Measurements from ENCODE around the gene WTAP.
A peak's percentile ranks its signal among the peaks of the same experiment; 100 is the strongest.
"Not testable (repeated sequence)": the region's sequence is repeated elsewhere in the genome, so short reads cannot be mapped to it uniquely, and the experiment has no call there.

The WTAP gene

DNA sequence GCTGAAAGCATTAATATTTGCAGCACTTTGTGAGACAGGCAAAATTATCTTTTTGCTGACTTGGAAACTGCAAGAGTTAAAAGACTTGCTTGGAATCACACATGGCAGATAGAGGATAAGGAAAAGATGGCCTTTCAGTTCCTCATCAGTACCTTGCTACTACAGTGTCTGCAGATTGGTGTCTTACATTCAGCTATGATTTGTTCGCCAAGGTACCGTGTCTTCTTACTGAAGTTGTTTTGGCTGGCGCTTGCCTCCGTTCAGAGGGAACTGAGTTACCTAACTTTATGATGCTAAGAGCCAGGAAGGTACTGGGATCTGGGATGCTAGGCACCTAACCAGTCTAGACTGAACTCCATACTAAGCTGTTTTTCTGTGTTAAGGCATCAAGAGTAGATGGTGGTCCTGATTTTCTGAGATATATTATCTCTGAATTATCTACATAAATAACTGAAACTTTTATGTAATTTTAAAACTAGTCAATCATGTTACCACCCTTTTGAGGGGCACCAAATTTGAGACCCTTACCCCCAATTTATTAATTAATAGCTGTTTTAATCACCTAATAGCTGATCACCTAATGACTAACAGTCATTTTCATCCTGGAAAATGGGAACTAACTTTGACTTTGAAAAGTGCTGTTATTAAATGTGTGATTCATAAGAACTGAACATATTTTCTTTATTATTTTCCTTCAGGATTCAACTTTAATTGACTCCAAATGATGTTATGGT lies 2.5 kb downstream of the WTAP start:
- peak; percentile 10 for DNase-seq

DNA sequence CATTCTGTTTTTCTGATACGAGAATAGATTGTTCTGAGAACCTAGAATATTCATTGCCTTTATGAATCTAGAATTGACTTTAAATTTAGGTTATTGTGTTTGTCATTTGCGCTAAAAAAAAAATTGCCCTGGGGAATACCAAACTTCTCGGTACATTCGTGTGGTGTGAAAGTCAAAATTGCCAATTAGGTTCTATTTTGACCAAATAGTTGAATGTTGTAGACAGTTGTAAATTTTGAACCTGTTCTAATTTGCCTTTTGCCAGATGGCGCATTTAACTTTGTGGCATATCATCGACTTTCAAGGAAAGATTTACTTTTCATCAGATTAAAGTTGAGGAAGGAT lies 3.0 kb downstream of the WTAP start:
- no peak for DNase-seq

DNA sequence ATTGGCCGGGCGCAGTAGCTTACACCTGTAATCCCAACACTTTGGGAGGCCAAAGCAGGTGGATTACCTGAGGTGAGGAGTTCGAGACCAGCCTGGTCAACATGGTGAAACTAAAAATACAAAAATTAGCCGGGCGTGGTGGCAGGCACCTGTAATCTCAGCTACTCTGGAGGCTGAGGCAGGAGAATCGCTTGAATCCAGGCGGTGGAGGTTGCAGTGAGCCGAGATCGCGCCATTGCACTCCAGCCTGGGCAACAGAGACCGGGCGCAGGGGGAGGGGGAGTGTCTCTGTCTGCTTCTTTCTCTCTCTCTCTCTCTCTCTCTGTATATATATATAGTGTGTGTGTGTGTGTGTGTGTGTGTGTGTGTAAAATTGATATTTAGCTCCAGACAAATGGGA lies 5.2 kb downstream of the WTAP start:
- not testable (repeated sequence) for DNase-seq

DNA sequence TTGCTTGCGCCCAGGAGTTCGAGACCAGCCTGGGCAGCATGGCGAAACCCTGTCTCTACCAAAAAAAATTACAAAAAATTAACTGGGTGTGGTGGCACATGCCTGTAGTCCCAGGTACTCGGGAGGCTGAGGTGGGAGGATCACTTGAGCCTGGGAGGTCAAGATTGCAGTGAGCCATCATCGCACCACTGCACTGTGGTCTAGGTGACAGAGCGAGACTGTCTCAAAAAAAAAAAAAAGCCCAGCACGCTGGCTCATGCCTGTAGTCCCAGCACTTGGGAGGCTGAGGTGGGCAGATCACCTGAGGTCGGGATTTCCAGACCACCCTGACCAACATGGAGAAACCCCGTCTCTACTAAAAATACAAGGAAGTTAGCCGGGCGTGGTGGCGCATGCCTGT lies 6.1 kb downstream of the WTAP start:
- DNase-seq = not testable (repeated sequence)

DNA sequence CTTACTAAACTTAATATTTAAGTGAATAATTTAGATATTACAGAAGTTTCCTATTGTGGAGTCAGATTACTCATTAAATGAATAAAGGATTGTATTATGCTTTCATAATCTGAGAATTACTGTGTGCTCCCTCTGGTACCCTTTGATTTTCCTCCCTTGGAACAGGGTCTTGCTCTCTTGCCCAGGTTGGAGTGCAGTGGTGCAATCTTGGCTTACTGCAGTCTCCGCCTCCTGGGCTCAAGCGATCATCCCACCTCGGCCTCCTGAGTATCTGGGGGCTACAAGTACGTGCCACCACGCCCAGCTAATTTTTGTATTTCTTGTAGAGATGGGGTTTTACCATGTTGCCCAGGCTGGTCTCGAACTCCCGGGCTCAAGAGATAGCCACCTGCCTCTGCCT lies 9.6 kb downstream of the WTAP start:
- DNase-seq = no peak

DNA sequence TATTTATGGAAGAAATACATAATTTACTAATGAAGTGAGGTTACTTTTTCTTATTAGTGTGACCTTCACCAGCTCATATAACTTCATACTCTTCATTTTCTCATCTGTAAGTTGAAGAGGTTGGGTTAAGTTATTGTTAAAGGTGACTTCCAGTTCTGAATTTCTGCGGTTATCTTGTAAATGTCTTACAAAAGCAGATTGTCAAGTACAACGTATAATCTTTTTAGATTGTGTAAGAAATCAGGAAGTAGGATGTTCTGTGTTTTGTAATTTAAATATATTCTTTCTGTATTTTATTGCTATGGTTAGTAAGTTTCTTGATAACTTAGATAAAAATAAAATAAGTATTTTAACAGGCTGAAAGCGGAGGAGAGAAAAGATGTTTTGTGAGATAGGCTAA lies 12.0 kb downstream of the WTAP start:
- DNase-seq = no peak

DNA sequence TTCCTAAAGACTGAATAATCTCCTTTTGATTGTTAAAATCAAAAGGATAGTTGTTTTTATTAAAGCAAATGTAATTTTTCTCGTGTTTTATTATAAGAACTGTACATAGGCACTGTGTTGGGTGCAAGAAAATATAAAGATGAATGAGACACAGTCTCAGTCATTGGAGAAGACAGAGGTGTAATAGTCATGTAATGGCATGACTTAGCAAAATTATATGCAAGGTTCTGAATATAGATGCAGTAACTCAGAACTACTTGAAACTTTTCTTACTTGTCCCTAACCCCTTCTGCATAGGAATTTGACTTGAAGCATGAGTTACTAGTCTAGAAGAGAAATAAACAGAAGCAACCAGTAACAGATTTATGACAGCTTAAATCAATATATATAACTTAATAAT lies 14.9 kb downstream of the WTAP start:
- DNase-seq = no peak

DNA sequence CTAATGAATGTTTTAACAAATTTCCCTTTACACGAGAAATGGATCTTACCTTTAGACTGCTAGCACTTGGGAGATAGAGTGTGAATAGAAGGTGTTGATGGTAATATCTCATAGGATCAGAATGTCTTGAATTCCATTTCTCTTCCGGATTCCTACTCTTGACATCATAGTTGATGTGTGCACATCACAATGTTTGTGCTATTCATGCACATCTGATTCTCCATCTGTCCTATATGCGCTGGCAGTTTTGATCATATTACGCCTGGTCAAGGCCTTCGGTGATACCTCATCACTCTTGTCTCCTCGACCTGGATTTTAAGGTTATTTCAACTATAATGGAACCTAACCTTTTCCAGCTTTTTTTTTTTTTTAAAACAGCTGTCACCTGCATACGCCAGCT lies 17.8 kb downstream of the WTAP start:
- no peak for DNase-seq

DNA sequence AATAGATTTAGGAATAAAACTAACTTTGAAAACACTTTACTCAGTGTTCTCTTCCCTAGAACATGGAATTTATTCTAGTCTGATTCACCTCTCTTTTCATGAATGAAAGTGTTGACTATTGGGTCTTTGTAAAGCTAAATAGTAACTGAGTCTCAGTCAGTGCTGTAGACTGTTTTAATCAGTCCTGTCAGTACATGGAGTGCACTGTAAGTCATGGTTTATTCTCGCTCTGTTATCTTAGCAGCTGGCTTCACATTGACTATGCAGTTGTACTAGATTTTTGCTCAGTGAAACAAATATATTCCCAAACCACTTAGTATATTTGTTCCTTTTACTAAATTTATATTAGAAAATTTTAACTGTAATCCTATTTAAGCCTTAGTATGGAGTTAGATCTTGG lies 19.5 kb downstream of the WTAP start:
- no peak for DNase-seq

DNA sequence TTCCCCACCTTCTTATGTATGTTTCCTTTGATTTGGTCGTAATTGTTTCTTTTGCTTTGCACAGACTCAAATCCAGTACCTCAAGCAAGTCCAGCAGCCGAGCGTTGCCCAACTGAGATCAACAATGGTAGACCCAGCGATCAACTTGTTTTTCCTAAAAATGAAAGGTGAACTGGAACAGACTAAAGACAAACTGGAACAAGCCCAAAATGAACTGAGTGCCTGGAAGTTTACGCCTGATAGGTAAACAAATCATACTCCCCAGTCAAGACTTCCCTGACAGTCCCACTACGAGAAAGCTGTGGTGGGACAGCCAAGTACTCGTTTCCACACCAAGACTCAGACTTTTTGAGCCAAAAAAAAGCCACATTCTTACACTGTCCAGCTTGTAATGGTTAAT lies 20.8 kb downstream of the WTAP start:
- DNase-seq = not testable (repeated sequence)

DNA sequence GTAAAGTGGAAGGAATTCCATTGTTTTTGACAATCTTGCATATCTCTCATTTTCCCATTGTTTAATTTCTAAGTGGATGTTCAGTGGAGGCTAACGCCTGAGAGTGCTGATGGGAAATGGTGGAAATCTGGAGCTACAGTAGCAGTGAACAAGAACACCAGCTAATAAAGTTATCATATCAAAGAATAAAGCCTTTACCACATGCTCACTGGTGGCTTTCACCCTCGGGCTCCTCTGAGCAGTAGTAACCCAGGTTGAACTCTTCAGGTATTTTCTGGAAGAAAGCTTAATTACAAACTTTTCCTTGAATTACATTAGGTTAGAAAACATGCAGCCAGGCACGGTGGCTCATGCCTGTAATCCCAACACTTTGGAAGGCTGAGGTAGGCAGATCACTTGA lies 24.1 kb downstream of the WTAP start:
- no peak for DNase-seq

DNA sequence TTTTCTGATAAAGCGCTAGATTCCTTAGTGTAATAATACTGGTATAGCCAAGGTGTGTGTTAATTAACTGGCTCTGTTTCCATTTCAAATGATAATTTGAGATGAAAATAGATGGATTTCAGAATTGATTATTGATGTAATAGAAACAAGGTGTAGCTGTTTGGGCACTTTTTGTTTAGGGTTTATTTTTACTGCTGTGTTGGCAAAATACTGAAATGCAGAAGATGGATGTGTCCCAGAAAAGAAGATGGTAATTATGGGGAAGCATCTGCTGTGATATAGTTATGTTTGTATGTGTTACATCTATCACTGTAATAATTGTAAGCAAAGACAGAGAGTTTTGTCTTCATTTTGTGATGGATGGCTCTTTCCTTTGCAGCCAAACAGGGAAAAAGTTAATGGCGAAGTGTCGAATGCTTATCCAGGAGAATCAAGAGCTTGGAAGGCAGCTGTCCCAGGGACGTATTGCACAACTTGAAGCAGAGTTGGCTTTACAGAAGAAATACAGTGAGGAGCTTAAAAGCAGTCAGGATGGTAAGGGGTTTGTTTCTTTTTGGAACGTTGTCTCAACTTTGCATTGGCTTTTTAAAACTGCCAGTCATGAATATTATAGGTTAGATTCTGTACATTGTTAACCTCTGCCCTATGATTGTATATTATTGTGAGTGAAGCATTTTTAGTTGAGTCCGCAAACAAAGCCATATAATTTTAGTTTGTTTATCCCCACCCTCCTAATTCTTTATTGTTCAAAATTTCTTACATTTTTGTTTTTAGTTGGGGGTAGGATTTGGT lies 26.0 kb downstream of the WTAP start:
- no peak for DNase-seq

DNA sequence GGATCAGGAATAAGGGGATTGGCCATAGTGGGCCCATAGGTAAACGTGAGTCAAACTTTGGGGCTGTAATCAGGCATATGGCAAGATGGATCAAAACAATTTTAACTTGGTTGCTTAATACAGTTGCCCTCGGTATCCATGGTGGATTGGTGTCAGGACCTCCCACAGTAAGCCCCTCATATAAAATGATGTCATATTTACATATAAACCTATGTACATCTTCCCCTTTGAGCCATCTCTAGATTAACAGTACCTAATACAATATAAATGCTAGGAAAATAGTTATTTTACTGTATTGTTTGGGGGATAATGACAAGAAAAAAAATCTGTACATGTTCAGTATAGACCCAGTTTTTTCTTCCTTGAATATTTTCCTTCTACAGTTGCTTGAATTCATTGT lies 27.1 kb downstream of the WTAP start:
- no peak for DNase-seq

DNA sequence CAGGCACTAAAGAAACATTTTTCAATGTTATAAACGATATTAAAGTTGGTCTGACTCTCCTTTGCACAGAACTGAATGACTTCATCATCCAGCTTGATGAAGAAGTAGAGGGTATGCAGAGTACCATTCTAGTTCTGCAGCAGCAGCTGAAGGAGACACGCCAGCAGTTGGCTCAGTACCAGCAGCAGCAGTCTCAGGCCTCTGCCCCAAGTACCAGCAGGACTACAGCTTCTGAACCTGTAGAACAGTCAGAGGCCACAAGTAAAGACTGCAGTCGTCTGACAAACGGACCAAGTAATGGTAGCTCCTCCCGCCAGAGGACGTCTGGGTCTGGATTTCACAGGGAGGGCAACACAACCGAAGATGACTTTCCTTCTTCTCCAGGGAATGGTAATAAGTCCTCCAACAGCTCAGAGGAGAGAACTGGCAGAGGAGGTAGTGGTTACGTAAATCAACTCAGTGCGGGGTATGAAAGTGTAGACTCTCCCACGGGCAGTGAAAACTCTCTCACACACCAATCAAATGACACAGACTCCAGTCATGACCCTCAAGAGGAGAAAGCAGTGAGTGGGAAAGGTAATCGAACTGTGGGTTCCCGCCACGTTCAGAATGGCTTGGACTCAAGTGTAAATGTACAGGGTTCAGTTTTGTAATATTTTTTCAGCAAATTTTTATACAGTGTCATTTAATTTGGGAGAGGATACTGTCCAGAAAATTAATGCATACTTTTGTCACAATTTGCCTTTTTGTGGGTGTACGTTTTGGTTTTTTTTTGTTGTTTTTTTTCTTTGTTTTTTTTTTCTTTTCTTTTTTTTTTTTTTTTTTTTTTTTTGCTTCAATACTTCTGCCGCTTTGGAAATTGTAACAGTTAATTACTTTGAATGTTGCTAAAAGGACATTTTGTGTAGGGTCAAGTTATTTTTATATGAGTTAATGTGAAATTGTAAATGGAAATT lies 27.9 kb downstream of the WTAP start:
- DNase-seq = no peak

DNA sequence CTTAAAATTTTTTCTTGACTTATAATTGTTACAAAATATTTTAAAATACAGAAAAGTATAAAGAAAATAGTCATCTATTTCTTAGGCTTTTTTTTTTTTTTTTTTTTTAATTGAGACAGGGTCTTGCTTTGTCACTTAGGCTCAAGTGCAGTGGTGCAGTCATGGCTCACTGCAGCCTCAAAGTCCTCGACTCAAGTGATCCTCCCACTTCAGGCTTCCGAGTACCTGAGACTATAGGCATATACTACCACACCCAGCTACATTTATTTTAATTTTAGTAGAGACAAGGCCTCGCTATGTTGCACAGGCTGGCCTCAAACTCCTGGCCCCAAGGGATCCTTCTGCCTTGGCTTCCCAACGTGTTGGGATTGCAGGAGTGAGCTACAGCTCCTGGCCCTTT lies 29.2 kb downstream of the WTAP start:
- DNase-seq = no peak

DNA sequence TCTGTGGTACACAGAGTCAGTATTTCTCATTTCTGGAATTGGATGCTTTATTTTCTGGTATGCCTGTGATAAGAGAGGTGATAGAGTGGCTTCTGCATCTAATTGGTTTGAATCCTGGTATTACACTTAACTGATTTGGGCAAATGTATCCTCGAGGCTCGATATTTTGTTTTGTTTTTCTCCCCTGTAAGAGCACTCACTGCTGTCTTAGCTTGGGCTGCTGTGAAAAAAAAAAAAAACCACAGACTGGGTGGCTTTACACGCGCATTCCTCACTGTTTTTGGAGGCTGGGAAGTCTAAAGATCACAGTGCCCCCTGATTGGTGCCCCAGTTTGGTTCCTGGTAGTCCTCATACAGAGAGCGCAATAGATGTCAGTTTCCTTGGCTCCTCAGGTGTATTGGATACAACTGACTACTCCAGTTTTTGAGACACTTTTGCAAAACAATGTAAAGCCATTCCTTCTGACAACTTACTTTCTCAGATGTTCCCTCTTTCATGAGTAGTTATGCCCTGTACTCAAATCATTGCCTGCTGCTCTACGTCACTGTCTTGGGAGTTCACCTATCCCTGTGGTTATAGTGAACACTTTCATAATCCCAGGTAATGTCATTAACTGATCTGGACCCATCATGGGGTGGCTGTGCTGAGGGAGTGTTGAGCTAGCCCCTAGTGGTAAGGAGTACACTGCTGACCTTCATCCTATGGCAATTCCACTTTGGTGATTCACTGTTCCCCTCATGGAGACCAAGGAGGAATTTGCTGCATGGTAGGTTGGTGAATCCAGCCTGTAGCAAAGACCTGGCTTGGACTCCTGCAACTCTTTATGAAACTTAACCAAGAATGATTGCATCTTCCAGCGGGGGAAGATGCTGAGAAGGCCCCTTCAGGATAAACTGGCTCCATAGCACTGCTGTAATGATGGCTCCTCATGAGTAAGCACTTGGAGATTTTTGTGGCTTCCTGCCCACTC lies 31.0 kb downstream of the WTAP start:
- DNase-seq = peak; percentile 90

DNA sequence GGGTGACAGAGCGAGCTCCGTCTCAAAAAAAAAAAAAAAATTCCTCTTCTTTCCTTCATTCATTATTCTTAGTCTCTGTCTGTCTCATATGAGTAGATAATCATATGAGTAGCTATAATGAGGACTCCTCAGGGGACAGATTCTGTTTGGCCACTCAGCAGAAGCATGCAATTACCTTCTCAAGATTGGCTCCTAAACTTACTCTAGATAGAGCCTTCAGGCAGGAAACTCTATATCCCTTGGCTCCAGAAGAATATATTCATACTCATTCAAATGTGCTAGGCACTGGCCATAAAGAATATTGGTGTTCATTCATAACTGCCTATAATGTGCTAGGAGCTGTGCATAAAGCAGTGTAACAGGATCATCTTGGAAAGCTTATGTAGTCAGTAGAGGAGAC lies 32.3 kb downstream of the WTAP start:
- DNase-seq = no peak

DNA sequence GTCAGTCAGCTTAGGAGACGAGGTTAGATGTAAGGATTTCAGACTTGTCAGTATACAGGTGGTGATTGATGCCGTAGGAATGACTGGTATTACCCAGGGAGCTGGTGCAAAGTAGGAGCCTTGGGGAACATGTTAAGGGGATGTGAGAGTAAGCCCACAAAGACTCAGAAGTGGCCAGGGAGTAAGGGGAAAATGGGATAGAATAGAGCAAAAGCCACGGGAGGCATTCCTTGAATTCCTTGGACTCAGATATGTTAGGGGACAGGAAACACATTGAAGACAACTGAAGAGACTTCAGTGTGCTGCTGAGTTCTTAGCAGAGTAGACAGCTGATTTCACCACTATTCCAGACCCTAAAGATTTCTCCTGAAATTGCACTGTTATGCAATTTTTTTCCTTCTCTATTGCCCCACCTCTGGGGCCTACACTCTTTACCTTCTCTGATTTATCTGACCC lies 33.3 kb downstream of the WTAP start:
- DNase-seq = peak; percentile 94

DNA sequence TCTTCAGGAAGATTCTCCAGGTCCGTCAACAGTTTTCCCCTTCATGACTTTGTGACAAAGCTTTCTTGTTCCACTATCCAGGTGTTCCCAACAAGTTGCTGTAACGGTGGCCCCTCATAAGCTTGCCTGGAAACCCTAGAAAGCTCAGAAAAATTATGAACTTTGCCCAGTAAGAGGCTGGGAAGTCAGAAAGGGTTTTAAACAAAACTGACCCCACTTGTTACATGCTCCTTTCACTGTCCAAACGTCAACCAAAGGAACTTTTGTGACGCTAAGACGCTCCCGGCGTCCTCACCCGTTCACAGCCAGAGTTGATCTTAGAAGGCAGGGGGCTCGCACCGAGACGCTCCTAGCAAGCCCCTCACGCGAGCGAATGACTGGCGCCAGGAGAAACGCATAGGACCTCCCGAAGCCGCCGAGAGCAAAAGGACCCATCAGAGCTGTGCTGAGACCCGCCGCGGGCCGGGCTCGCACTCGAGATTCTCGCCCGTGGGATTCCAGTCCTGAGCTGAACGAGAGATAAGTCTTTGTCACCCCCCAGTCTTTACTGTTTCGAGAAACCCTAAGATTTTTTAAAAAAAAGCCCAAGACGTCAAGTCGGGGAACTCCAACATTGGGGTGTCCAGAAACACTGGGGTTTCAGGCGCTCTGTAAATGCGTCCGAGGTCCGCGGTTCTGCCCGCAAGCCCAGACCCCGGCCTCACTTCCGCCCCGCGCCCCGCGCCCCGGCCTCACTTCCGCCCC lies 34.0 kb downstream of the WTAP start:
- DNase-seq = peak; percentile 13

DNA sequence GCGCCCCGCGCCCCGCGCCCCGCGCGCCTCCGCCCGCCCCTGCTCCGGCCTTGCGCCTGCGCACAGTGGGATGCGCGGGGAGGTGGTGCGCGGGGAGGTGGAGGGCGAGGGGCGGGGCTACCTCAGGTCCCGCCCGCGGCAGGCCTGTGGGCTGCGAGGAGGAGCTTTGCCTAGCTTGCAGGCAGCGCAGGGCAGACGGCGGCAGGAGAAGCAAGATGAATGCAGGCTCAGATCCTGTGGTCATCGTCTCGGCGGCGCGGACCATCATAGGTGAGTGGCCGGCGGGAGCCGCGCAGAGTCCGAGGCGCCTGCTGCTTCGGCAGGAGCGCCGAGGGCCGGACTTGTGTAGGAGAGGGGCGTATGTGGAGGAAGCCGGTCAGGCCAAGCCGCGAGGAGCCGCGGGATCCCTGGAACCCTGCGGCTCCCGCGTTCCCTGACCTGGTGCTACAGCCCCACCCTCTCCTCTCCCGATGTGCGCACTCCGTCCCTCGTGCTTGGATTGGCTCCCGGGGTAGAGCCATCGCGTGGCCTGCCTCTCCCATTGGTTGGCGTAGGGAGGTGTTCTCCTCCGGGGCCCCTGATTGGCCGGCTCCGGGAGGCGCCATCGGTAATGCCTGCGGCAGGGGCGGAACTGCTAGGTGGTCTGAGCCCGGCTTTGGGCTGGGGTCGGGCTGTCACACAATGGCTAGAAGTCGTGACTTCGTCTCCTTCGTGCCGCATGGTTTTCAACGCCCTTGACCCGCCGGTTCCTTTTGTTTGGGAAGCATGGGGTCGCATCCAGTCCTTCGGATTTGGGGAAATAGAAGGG lies 34.8 kb downstream of the WTAP start, which contains the start of gene ACAT2:
TSS of gene ACAT2 (plus strand) at position 173 of the 808 bp plus-strand sequence. CDS start at position 216, 43 bp downstream.
- DNase-seq = peak; percentile 96

Measured in fibroblast of skin of abdomen (primary cell).